Endothelial cell (in vitro differentiated cells): ENCODE data around the gene FGR. TPM values are rescaled to one million over a fixed set of nuclear protein-coding genes. Genes with fewer than 3 reads are reported as not detected.

Experiments
- DNase-seq: peaks from one replicate; pipeline ENCODE4 v3.0.0; 2021; ENCODE audit warnings: low spot score
- H3K27ac Mint-ChIP-seq: one replicate; pipeline ENCODE4 v1.8.0; 2021; ENCODE audit warnings: mixed read lengths, inconsistent platforms; ENCODE audit not compliant: unreplicated experiment
- H3K27me3 Mint-ChIP-seq: one replicate; pipeline ENCODE4 v1.8.0; 2021; ENCODE audit warnings: mild to moderate bottlenecking, moderate library complexity, mixed read lengths, inconsistent platforms; ENCODE audit not compliant: unreplicated experiment
- H3K36me3 Mint-ChIP-seq: one replicate; pipeline ENCODE4 v1.8.0; 2021; ENCODE audit warnings: mild to moderate bottlenecking, low read depth, mixed read lengths, inconsistent platforms; ENCODE audit not compliant: unreplicated experiment
- H3K4me1 Mint-ChIP-seq: one replicate; pipeline ENCODE4 v1.8.0; 2021; ENCODE audit warnings: mild to moderate bottlenecking, mixed read lengths, inconsistent platforms; ENCODE audit not compliant: unreplicated experiment
- H3K4me3 Mint-ChIP-seq: one replicate; pipeline ENCODE4 v1.8.0; 2021; ENCODE audit warnings: mild to moderate bottlenecking, mixed read lengths, inconsistent platforms; ENCODE audit not compliant: unreplicated experiment
- H3K9me3 Mint-ChIP-seq: one replicate; pipeline ENCODE4 v1.8.0; 2021; ENCODE audit warnings: mixed read lengths, inconsistent platforms; ENCODE audit not compliant: unreplicated experiment
- total RNA-seq: library from RNA; stranded (reverse); fragmentation: NEBNext Ultra II Directional; extraction: Animal tissue kit (Norgen Biotek cat#: 25700); gene quantifications from one replicate; pipeline ENCODE4 v1.2.1, GENCODE V29; 2021; ENCODE audit not compliant: unreplicated experiment
- TF ChIP-seq, protein P1 (sequence below): fragments of 200-600 bp; sonication (generic); IDR thresholded peaks from one replicate; pipeline ENCODE4 v1.5.0; 2021; ENCODE audit warnings: antibody characterized with exemption; ENCODE audit not compliant: unreplicated experiment

Gene FGR
- total RNA-seq, 1 donor from 2014 or later, result 0.46 TPM

DNA sequence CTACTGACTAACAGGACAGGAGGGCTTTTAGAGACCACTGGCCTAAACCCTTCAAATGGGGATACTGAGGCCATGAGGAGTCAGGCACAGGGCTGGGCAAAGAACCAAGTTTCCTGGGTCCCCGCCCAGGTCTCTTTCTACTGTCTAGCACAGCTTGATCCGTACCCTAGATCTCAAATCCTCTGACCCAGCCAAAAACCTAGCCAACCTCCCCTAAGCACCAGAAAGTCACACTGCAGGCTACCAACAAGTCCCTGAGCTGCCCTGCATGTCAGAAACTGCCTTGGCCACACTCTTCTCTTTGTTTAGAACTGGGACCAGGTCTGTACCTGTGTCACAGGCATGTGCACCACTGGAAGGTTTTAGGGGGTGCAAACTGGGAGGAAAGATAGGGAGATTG, 64.6 kb downstream of the FGR start:
- TF ChIP-seq, protein P1, sequence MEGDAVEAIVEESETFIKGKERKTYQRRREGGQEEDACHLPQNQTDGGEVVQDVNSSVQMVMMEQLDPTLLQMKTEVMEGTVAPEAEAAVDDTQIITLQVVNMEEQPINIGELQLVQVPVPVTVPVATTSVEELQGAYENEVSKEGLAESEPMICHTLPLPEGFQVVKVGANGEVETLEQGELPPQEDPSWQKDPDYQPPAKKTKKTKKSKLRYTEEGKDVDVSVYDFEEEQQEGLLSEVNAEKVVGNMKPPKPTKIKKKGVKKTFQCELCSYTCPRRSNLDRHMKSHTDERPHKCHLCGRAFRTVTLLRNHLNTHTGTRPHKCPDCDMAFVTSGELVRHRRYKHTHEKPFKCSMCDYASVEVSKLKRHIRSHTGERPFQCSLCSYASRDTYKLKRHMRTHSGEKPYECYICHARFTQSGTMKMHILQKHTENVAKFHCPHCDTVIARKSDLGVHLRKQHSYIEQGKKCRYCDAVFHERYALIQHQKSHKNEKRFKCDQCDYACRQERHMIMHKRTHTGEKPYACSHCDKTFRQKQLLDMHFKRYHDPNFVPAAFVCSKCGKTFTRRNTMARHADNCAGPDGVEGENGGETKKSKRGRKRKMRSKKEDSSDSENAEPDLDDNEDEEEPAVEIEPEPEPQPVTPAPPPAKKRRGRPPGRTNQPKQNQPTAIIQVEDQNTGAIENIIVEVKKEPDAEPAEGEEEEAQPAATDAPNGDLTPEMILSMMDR, result no peak
- Mint-ChIP-seq H3K27ac (peak overlapping the region; percentile 72), H3K4me1 (peaks cover 67% of the 10 kb centered on the region), H3K4me3 (peak overlapping the region; percentile 37), H3K27me3 (peaks cover 12% of the 10 kb centered on the region), H3K9me3 (no peaks in the 10 kb centered on the region), H3K36me3 (peaks cover 9% of the 10 kb centered on the region)
- DNase-seq, result no peak

DNA sequence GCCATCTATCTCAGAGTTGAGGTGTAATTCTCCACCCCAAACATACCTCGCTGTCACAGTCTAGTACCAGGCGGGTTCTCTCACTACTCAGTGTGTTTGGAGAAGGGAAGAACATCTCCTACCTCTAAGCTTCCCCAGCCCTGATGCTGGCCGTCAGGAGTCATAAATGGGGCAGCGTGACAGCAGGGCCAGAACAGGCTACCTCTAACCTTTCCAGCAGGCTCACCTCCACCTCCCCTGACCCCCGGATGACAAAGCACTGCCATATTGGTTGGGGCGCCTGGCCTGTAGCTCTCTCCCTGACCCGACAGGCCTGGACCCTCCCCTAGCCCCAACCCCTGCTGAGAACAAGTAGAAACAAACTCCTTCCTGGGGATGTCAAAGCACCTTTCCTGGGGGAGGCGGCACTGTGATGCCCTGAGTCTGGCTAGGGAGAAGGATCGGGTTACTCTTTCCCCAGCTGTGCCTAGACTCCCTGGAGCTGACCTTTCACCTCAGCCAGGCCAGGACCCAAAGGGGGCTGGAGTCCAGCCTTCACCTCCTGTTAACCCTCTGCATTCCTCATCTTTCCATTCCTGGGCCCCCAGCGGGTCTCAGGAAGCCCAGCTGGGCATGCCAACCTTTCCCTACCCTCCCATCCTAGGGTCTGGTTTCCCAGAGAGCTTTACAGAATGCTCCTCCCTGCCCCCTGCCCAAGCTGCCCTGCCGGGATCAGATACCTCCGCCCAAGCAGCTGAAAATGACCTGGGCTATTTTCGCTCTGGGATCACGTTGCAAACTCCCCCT, 65.3 kb downstream of the FGR start:
- DNase-seq, result no peak
- no peak overlapping the region for H3K4me3 Mint-ChIP-seq
- peak overlapping the region; percentile 33 for H3K27ac Mint-ChIP-seq
- H3K4me1 Mint-ChIP-seq, result peaks cover 67% of the 10 kb centered on the region
- H3K9me3 Mint-ChIP-seq, result no peaks in the 10 kb centered on the region
- TF ChIP-seq, protein P1, result no peak
- peaks cover 12% of the 10 kb centered on the region for H3K27me3 Mint-ChIP-seq
- peaks cover 9% of the 10 kb centered on the region for H3K36me3 Mint-ChIP-seq

DNA sequence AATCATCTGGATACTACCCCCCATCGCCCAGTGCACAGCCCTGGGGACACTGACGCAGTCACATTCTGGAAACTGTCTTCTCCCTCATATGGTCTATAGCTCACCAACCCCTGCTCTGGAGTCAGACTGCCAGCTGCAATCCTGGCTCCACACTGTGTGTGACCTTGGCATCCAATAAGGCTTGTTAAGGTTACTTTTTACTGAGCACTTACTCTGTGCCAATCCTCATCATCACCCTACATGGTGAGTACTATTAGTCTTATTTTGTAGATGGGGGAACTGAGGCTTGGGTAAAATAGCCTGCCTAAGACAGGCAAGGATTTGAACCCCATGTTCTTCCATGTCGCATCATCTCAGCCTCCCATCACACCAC, 65.9 kb downstream of the FGR start:
- H3K36me3 Mint-ChIP-seq, result peaks cover 9% of the 10 kb centered on the region
- peaks cover 16% of the 10 kb centered on the region for H3K27me3 Mint-ChIP-seq
- TF ChIP-seq, protein P1, result no peak
- peaks cover 62% of the 10 kb centered on the region for H3K4me1 Mint-ChIP-seq
- H3K4me3 Mint-ChIP-seq, result no peak overlapping the region
- H3K27ac Mint-ChIP-seq, result peak overlapping the region; percentile 33
- H3K9me3 Mint-ChIP-seq, result no peaks in the 10 kb centered on the region
- no peak for DNase-seq

DNA sequence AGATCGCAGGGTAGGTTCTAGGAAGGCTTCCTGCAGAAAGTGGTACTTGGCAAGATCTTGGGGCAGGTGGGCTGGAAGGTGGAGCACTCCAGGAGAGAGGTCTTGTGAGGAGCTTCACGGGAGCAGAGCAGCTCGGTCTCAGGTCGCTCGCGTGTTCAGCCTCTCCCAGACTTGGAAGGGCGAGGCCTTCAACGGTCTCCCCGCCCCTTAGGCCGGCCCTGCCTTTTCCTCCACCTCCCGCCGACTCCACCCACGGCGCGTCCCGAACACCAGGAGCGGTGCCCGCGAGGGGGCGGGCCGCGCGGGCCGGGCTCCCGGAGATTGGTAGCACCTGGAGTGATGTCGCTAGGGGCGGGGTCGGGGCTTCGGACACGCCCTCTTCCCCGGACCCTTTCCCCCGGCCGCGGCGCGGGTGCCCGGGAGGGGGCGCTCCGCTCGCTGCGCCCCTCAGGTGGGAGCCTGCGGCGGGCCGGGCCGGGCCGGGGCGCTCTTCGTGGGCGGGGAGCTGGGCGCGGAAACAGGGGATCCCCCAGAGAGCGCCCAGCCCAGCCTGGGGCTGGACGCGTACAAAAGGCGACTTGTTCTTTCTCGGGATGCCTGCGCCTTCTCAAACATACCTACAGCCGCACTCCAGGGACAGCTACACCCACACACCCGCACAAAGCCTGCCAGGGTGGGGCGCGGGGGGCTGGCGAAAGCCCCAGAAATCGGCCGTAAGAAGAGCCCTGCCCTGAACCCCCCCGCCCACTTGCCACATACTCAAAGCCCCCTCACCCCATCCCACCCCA, 66.5 kb downstream of the FGR start:
- H3K4me1 Mint-ChIP-seq, result peaks cover 60% of the 10 kb centered on the region
- DNase-seq, result peak; percentile 88
- peaks cover 13% of the 10 kb centered on the region for H3K27me3 Mint-ChIP-seq
- H3K9me3 Mint-ChIP-seq, result no peaks in the 10 kb centered on the region
- peaks cover 5% of the 10 kb centered on the region for H3K36me3 Mint-ChIP-seq
- peak overlapping the region; percentile 43 for H3K27ac Mint-ChIP-seq
- TF ChIP-seq, protein P1, result peak; percentile 91
- peak overlapping the region; percentile 74 for H3K4me3 Mint-ChIP-seq

DNA sequence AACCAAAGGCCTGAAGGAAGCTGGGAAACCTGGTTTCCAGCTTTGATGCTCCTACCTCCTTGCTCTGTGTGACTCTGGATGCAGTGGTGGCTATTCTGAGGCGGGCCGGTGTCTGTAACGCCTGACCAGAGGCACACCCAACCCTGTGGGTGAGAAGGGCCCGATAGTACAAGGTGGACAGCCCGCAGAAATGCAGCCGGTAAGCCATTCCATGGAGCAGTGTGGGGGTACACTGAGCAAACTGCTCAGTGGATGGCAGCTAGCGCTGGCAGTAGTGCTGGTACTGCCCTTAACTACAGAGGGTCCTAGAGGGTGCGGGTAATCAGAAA, 67.0 kb downstream of the FGR start:
- Mint-ChIP-seq H3K9me3 (no peaks in the 10 kb centered on the region), H3K4me3 (peak overlapping the region; percentile 74), H3K4me1 (peaks cover 60% of the 10 kb centered on the region), H3K27me3 (peaks cover 13% of the 10 kb centered on the region), H3K27ac (peak overlapping the region; percentile 43), H3K36me3 (peaks cover 5% of the 10 kb centered on the region)
- TF ChIP-seq, protein P1, result no peak
- no peak for DNase-seq
